Activated naive CD4-positive, alpha-beta T cell treated with anti-CD3 and anti-CD28 coated beads, Interleukin-2, amount 10 ng/mL, durations not matched to agents 7 days and 5 days (primary cell): ENCODE results near the gene TECPR1.
A peak's percentile ranks its signal among the peaks of the same experiment; 100 is the strongest.

Experiments
- CTCF ChIA-PET: fragments of 350-600 bp; sonication (Branson Sonifier 250); formaldehyde crosslinking; loops from one replicate; lab custom pipeline; 2021; ENCODE audit warnings: antibody characterized with exemption; lab: Charles Lee
- DNase-seq: peaks from one replicate; pipeline ENCODE4 v3.0.0-alpha.2; 2020
- H3K27ac Mint-ChIP-seq: one replicate; pipeline ENCODE4 v1.8.0; 2021; ENCODE audit warnings: mild to moderate bottlenecking, moderate library complexity, mixed read lengths
- H3K27me3 Mint-ChIP-seq: one replicate; pipeline ENCODE4 v1.8.0; 2021; ENCODE audit warnings: mild to moderate bottlenecking, mixed read lengths
- H3K36me3 Mint-ChIP-seq: one replicate; pipeline ENCODE4 v1.8.0; 2021; ENCODE audit warnings: mixed read lengths
- H3K4me1 Mint-ChIP-seq: one replicate; pipeline ENCODE4 v1.8.0; 2021; ENCODE audit warnings: mixed read lengths
- H3K4me3 Mint-ChIP-seq: one replicate; pipeline ENCODE4 v1.8.0; 2021; ENCODE audit warnings: mild to moderate bottlenecking, moderate library complexity, mixed read lengths
- H3K9me3 Mint-ChIP-seq: one replicate; pipeline ENCODE4 v1.8.0; 2021; ENCODE audit warnings: mixed read lengths

Gene TECPR1

DNA sequence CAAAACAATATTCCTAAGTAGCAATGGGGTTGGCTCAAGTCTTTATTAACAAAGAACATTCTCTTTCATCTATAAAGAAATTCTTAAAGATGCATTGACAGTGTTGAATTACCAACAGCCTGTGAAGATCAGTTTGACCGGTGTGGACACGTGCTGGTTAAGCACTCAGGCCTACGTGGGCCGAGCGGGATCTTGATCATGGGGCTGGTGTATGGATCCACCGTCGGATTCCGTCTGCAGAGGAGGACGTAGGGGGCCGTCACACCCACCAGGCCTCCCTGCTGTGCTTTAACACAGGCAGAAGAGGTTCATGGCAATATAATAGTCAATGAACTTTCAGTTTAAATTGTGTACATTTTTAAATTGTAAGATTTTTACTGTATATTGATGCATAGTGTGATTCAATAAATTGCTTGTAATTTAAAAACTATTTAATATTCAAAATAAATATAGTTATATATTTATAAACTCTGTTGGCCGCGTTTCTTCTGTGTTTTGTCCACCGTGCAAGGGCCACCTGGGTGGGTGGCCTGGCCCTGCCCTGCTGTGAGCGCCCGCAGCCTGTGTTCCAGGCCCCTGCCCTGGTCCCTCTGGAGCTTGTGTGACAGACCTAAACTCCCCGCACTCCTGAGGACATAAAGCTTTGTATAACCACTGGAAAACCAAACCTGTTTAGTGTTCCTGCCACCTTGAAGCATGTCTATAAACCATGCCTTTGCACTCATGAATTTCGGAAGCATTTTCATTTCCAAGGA, 42.7 kb downstream of the TECPR1 start:
- peak; percentile 7 for DNase-seq
- peaks cover 20% of the 10 kb centered on the region for H3K36me3 Mint-ChIP-seq
- peaks cover 13% of the 10 kb centered on the region for H3K4me1 Mint-ChIP-seq
- no peak overlapping the region for H3K27ac Mint-ChIP-seq
- no peaks in the 10 kb centered on the region for H3K9me3 Mint-ChIP-seq
- CTCF ChIA-PET: no interaction called here
- peaks cover 9% of the 10 kb centered on the region for H3K27me3 Mint-ChIP-seq
- H3K4me3 Mint-ChIP-seq: no peak overlapping the region

DNA sequence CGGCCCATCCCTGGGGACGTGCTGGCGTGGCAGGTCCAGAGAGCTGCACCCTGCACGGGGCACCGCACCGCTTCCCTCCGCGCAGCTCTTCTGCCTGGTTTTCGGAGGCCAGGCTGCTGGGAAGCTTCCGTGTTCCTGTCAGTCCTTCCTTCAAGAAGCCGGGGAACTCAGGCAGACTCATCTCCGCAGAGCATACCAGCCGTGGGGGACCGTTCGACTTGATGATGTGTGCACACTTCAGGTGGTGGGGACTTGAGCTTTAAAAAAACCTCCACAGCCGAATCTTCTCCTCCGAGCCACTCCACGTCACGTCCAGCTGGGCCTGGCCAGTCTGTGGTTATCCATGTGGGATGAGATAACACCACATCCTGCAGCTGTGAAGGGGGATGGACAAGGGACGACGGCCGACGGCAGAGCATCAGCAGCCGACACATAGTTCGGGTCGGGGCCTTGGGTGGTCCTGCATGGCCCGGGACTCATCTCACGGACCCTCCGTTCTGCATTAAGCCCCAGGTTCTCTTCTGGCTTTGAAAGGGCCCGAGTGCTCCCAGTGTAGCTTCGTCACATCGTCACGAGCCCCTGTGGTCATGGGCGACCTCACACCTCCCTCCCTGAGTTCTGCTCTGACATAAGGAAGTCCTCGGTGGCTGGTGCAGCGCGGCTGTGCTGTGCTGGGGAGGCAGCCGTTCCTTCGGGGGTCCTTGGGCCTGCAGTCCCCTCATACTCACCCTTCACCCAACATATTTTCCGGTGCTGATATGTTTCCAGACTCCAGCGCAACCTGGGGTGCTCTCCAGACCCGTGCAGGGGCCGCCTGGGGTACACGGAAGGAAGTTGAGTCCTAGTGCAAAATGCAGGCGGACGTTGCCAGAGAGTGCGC, 45.3 kb downstream of the TECPR1 start:
- Mint-ChIP-seq H3K9me3 (no peaks in the 10 kb centered on the region), H3K4me1 (peaks cover 36% of the 10 kb centered on the region), H3K27ac (no peak overlapping the region), H3K4me3 (no peak overlapping the region), H3K36me3 (peaks cover 35% of the 10 kb centered on the region), H3K27me3 (peaks cover 2% of the 10 kb centered on the region)
- no peak for DNase-seq
- CTCF ChIA-PET: no interaction called here

DNA sequence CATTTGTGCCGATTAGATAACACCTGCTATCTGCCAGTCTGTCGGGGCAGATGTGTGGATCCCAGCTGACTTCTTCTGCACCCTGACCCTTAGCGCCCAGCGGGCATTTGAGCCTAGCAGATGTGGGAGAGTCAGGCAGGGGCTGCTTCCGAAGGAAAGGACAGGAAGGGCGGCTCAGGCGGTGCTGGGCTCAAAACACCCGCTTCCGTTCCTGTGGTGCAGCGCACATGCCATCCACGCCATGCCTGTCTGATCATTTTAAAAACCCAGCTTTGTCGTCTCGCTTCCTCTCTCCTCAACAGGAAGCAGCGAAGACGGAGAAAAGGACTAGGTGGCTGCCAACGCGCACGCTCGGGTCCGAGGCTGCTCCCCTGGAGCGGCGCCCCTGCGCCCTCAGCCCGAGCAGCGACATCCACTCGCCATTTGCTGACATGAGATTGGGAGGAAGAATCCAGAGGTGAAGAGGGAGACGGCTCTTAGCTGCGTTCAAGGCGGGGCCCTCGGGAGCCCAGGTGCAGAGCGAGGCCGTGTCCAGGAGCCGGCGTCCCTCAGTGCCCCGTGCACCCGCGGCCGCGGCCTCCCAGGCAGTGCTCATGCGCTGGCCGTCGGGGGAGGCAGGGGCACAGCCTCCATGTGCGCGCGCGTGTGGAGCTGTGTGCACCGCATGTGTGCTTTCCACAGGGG, 46.7 kb downstream of the TECPR1 start:
- Mint-ChIP-seq H3K36me3 (peaks cover 39% of the 10 kb centered on the region), H3K9me3 (no peaks in the 10 kb centered on the region)
- CTCF ChIA-PET: no interaction called here

DNA sequence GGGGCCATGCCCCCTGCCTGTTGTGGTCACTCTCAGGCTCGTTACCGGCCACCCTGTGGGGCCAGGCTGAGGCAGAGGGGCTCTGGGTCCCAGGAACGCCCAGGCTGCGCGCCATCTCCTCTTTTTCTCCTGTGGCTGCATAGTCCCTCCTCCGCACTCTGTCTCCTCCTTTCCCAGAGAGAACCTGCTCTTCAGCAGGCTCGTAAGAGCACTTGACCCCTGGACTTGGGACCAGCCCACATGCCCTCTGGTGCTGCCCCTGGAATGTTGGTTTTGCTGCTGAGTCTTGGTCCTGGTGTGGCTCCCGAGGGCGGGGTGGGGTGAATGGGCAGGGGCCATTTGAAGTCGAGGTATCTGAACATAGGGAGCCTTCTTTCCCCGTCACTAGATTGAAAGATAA, 47.4 kb downstream of the TECPR1 start:
- CTCF ChIA-PET: no interaction called here
- DNase-seq: no peak
- peaks cover 43% of the 10 kb centered on the region for H3K36me3 Mint-ChIP-seq
- no peak overlapping the region for H3K4me3 Mint-ChIP-seq
- H3K4me1 Mint-ChIP-seq: peaks cover 52% of the 10 kb centered on the region
- no peaks in the 10 kb centered on the region for H3K27me3 Mint-ChIP-seq
- H3K9me3 Mint-ChIP-seq: no peaks in the 10 kb centered on the region
- H3K27ac Mint-ChIP-seq: peak overlapping the region; percentile 11

More for the DNA sequence above, 46.7 kb downstream of the TECPR1 start:
- Mint-ChIP-seq H3K27me3 (no peaks in the 10 kb centered on the region), H3K4me1 (peaks cover 48% of the 10 kb centered on the region), H3K27ac (peak overlapping the region; percentile 72), H3K4me3 (no peak overlapping the region)
- no peak for DNase-seq

DNA sequence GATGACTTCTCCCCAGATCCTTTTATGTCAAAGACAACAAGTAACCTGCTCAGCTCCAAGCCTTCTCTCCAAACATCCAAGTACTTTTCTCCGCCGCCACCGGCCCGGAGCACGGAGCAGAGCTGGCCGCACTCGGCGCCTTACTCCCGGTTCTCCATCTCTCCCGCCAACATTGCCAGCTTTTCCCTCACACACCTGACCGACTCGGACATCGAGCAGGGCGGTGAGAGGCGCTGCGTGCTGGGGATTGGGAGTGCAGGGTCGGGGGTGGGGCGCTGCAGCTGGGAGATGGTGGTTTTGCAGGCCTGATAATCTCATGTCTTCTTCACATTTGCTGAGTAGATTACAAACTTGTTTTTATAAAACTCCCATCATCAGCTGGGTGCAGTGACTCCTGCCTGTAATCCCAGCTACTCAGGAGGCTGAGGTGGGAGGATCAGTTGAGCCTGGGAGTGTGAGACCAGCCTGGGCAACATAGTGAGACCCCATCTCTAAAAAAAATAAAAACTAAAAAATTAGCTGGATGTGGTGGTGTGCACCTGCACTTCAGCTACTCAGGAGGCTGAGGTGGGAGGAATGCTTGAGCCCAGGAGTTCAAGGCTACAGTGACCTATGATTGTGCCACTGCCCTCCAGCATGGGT, 47.9 kb downstream of the TECPR1 start:
- DNase-seq: no peak
- H3K4me1 Mint-ChIP-seq: peaks cover 56% of the 10 kb centered on the region

DNA sequence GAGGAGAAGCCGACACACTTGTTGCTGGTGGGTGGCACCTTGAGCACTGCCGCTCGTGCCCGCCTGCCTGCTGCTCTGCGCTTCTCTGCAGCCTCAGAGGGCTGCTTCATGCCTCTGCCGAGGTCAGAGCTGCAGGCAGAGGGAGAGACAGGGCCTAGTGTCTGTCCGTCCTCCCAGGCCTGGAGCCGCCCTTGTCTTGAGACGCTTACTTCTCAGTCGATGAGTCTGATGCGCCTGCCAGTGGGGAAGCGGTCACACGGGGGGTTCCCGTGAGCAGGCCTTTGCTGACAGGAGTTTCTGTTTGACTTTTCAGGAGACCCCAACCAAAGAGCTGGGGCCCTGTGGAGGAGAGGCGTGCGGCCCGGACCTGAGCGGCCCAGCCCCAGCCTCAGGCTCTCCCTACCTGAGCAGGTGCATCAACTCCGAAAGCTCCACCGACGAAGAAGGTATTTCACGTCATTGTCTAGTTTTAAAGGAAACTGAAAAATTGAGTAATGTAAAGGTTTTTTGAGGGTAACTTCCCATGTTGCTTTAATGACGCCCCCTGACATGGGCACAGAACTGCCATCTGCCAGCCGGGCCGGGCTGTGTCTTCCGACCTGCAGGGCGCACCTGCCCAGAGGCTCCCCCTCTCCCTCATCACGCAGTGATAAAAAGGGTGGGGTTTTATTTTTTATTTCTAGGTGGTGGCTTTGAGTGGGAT, 48.6 kb downstream of the TECPR1 start:
- Mint-ChIP-seq H3K36me3 (peaks cover 49% of the 10 kb centered on the region), H3K27me3 (no peaks in the 10 kb centered on the region), H3K9me3 (peaks cover 3% of the 10 kb centered on the region), H3K4me3 (peak overlapping the region; percentile 9), H3K27ac (peak overlapping the region; percentile 92), H3K4me1 (peaks cover 57% of the 10 kb centered on the region)
- CTCF ChIA-PET: interaction anchor here (0.9 to 1.0 kb wide), 2 partner anchors 35 to 36 kb away, joined by 3 to 4 read pairs; no protein-coding TSS in a partner anchor
- no peak for DNase-seq

More for the DNA sequence above, 47.9 kb downstream of the TECPR1 start:
- Mint-ChIP-seq H3K9me3 (peaks cover 2% of the 10 kb centered on the region), H3K36me3 (peaks cover 47% of the 10 kb centered on the region), H3K4me3 (peak overlapping the region; percentile 9), H3K27me3 (no peaks in the 10 kb centered on the region), H3K27ac (peak overlapping the region; percentile 49)
- CTCF ChIA-PET: interaction anchor here (0.9 kb wide), 1 partner anchor 36 kb away, joined by 3 read pairs; no protein-coding TSS in a partner anchor

DNA sequence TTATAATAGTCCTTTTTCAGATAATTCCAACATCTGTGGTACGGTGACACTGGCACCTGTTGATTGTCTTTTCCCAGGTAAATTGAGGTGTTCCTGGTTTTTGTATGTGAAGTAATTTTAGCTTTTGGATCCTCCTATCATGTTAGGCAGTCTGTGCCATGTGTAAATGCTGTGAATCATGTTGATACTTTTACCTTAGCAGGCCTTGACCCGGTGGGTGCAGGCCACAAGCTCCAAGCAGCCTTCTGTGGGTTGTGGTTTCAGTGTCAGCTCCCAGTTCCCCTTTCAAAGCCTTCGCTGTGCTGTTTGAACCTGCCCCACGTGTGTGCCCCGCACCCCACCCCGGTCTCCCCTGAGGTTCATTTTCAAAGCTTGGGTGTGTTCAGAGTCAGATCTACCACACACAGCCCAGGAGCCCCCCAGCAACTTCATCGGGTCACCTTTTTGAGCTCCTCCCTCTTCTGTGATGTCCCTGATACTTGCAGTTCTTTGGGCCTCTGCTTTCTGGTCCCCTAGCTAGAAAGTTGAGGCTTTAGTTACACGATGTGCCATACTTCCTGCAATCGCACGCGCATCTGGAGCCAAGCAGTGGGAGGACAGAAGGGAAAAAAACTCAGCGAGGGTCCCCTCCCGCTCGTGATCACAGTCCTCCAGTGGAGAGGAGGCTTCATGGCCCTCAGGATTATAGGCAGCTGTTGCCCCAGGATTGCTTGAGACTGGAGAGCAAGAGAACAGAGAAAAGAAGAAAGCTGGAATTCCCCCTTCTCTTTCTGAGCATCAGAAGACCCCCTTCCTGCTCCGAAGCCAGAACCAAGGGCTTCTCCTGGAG, 49.5 kb downstream of the TECPR1 start:
- H3K27ac Mint-ChIP-seq: peak overlapping the region; percentile 92
- CTCF ChIA-PET: interaction anchor here (1.0 to 1.1 kb wide), 2 partner anchors 34 to 36 kb away, joined by 4 to 5 read pairs; no protein-coding TSS in a partner anchor
- DNase-seq: peak; percentile 85
- peaks cover 48% of the 10 kb centered on the region for H3K36me3 Mint-ChIP-seq
- H3K4me1 Mint-ChIP-seq: peaks cover 57% of the 10 kb centered on the region
- no peaks in the 10 kb centered on the region for H3K27me3 Mint-ChIP-seq
- H3K4me3 Mint-ChIP-seq: peak overlapping the region; percentile 69
- peaks cover 3% of the 10 kb centered on the region for H3K9me3 Mint-ChIP-seq

DNA sequence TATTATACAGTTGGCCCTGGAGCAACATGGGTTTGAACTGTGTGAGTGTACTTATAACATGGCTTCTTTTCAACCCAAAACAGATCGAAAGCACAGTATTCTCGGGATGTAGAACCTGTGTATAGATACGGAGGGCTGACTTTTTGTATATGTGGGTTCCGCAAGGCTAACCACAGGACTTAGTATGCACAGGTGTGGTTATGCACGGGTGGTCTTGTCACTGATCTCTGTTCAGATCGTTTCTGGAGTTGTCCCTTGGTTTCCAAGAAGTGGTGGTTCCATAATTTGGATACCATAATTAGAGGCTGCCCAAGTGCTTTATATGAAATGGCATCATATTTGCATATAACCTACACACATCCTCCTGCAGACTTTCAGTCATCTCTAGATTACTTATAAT, 51.7 kb downstream of the TECPR1 start:
- Mint-ChIP-seq H3K4me3 (no peak overlapping the region), H3K27me3 (no peaks in the 10 kb centered on the region), H3K9me3 (peaks cover 3% of the 10 kb centered on the region), H3K27ac (peak overlapping the region; percentile 49), H3K36me3 (peaks cover 36% of the 10 kb centered on the region), H3K4me1 (peaks cover 55% of the 10 kb centered on the region)
- CTCF ChIA-PET: no interaction called here
- DNase-seq: no peak

DNA sequence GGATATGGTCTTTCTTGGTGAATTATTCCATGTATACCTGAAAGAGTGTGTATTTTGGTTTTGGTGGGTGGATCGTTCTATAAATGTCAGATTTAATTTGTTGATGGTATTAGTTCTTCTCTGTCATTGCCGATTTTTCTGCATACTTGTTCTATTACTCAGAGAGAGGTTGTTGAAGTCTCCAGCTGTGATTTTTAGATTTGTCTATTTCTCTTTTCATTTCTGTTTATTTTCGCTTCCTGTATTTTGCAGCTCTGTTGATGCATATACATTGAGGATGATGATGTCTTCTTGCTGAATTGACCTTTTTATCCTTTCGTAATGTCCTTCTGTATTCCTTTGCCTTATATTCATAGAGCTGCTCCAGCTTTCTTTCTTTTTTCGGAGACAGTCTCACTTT, 52.9 kb downstream of the TECPR1 start:
- Mint-ChIP-seq H3K9me3 (peaks cover 3% of the 10 kb centered on the region), H3K4me1 (peaks cover 47% of the 10 kb centered on the region), H3K27me3 (no peaks in the 10 kb centered on the region), H3K36me3 (peaks cover 28% of the 10 kb centered on the region), H3K4me3 (no peak overlapping the region), H3K27ac (no peak overlapping the region)
- CTCF ChIA-PET: no interaction called here
- no peak for DNase-seq

DNA sequence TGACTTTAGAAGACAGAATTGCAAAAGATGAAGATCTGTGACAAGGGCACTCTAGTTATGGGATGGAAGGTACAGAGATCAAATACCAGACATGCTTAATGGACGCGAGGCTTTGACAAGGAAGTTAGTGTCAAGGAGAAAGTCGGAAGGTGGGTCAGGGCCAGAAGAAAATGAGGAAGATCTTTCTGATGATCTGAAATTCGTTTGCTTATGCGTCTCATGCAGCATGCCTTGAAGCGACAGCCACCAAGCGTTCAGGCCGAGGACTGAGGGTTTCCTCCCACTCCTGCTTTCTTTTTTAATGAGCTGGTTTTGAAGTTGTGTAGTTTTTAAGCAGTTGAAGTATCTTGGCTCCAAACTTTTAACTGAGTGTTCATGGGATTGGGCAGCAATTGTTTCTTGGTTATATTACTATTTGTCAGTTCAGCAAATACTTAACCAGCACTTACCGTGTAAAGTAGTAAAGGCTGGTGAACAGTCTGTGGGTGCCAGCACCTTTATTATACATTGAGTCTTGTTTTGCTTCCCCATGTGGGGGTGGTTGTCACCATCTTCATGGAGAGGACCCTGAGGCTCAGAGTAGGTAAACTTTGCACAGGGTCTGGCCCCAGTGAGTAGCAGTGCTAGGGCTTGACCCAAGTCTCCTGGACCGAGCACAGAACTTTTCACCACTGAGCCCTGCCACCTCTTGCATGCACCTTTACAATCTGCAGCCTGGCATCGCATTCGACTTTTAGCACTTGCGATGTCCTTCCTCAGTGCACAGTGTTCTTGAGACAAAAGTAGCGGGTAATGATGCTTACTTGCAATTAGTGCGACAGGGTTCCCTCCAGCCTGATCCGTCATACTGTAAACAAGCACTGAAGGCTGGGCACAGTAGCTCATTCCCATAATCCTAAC, 55.1 kb downstream of the TECPR1 start:
- CTCF ChIA-PET: no interaction called here
- DNase-seq: no peak
- Mint-ChIP-seq H3K4me1 (peaks cover 26% of the 10 kb centered on the region), H3K9me3 (peaks cover 3% of the 10 kb centered on the region), H3K27me3 (no peaks in the 10 kb centered on the region), H3K4me3 (no peak overlapping the region), H3K36me3 (peaks cover 24% of the 10 kb centered on the region), H3K27ac (no peak overlapping the region)

DNA sequence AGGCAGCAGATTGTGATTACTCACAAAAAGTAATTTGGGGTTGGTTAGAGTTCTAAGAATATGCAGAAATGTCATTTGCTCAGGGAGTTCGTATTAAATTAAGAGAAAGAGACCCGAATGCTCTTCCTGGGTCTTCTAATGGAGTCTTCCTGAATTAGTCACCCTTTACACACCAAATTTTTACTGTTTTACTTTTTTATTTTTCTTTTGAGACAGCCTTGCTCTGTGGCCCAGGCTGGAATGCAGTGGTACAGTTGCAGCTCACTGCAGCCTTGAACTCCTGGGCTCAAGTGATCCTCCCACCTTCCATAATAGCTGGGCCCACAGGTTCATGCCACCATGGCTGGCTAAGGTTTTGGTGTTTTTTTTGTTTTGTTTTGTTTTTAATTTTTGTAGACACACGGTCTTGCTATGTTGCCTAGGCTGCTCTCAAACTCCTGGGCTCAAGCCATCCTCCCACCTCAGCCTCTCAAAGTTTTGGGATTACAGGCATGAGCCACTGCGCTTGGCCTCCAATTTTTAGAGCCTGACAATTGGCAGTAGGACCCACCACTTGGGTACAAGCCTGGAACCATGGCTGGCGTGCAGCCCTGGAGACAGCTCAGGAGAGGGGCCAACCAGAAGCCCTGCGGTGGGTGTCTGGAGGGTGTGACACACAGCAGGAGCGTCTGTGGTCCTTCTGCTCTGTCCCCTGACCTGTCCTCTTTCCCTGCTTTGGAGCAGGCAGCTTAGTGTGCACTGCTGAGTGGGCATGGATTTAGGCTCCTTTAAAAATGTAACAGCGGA, 57.2 kb downstream of the TECPR1 start:
- Mint-ChIP-seq H3K27me3 (no peaks in the 10 kb centered on the region), H3K4me1 (peaks cover 12% of the 10 kb centered on the region), H3K4me3 (no peak overlapping the region), H3K9me3 (peaks cover 3% of the 10 kb centered on the region), H3K36me3 (peaks cover 22% of the 10 kb centered on the region), H3K27ac (no peak overlapping the region)
- no peak for DNase-seq
- CTCF ChIA-PET: no interaction called here
